Gastrocnemius medialis (tissue), 4 donors: ENCODE measurements around the gene COA1. TPM values are rescaled to one million over a fixed set of nuclear protein-coding genes. Genes with fewer than 3 reads are reported as not detected.
"Not testable (repeated sequence)": the region's sequence is repeated elsewhere in the genome, so short reads cannot be mapped to it uniquely, and the experiment has no call there.

Source experiments
- ATAC-seq, 2 donors: fragments of 150-250 bp; one replicate each; pipeline ENCODE4 v1.9.1; 2016
- DNase-seq, 2 donors: peaks; one replicate each; pipeline ENCODE4 v3.0.0-alpha.2; 2019
- H3K27ac ChIP-seq, 4 donors: fragments of 200-600 bp; sonication (generic); 1 replicate in 1 of 4; 2 replicates in 3 of 4; pipeline ENCODE4 v1.5.1; 2016 to 2018; ENCODE audit warnings: mild to moderate bottlenecking in 2 of 4, moderate library complexity in 1 of 4
- H3K27me3 ChIP-seq, 3 donors: fragments of 200-600 bp; sonication (generic) in 2 of 3; 1 replicate in 1 of 3; 2 replicates in 2 of 3; pipeline versions ENCODE4 v1.5.1 to v1.6.0; 2016 to 2019; ENCODE audit warnings: mild to moderate bottlenecking in 1 of 3, moderate library complexity in 1 of 3
- H3K36me3 ChIP-seq, 2 donors: fragments of 200-600 bp; sonication (generic) in 1 of 2; one replicate each; pipeline ENCODE4 v1.5.1; 2017 to 2018
- H3K4me1 ChIP-seq, 2 donors: fragments of 200-600 bp; sonication (generic) in 1 of 2; one replicate each; pipeline ENCODE4 v1.5.1; 2016 to 2017; ENCODE audit warnings: mild to moderate bottlenecking in 2 of 2
- H3K4me3 ChIP-seq, 4 donors: fragments of 200-600 bp; sonication (generic) in 3 of 4; 1 replicate in 1 of 4; 2 replicates in 3 of 4; pipeline ENCODE4 v1.5.1; 2016 to 2019; ENCODE audit warnings: mild to moderate bottlenecking in 2 of 4
- H3K9me3 ChIP-seq, 3 donors: fragments of 200-600 bp; sonication (generic) in 2 of 3; 1 replicate in 1 of 3; 2 replicates in 2 of 3; pipeline ENCODE4 v1.5.1; 2016 to 2019
- POLR2A ChIP-seq, 2 donors: fragments of 450-650 bp; IDR thresholded peaks; one replicate each; pipeline ENCODE4 v1.6.1; 2017; ENCODE audit warnings: antibody characterized with exemption in 2 of 2, mild to moderate bottlenecking in 2 of 2, moderate library complexity in 2 of 2
- in situ Hi-C, 4 donors: fragments of 200-750 bp; cut with MboI; loops; one replicate each; pipeline versions ENCODE4 v1.15.0 to v1.8.0; 2017; ENCODE audit warnings: low sequenced_read_pairs in 4 of 4
- intact Hi-C: fragments of 100-400 bp; cut with DNase I; formaldehyde crosslinking; loops from one replicate; pipeline ENCODE4 v1.15.1; 2023; ENCODE audit warnings: low total_unique reads
- total RNA-seq, 4 donors: library from RNA; depleted of rRNA; stranded (reverse); fragments of >200 nt; gene quantifications; one replicate each; pipeline versions ENCODE4 v1.1.0 to v1.2.3, GENCODE V29; 2016
- TF ChIP-seq, protein P1 (sequence below), 5 experiments: fragments of 450-650 bp in 3 of 5; fragments of 200-600 bp in 2 of 5; sonication (generic) in 2 of 5; IDR thresholded peaks in 4 of 5; conservative IDR thresholded peaks in 1 of 5; 1 replicate in 4 of 5; 2 replicates in 1 of 5; pipeline ENCODE4 v1.5.1; 2016 to 2019; ENCODE audit warnings: antibody characterized with exemption in 5 of 5, mild to moderate bottlenecking in 3 of 5, moderate library complexity in 3 of 5

The COA1 gene
- total RNA-seq, 4 donors from 2014 or later, result 34.9 to 55.2 (median 49.3) TPM

DNA sequence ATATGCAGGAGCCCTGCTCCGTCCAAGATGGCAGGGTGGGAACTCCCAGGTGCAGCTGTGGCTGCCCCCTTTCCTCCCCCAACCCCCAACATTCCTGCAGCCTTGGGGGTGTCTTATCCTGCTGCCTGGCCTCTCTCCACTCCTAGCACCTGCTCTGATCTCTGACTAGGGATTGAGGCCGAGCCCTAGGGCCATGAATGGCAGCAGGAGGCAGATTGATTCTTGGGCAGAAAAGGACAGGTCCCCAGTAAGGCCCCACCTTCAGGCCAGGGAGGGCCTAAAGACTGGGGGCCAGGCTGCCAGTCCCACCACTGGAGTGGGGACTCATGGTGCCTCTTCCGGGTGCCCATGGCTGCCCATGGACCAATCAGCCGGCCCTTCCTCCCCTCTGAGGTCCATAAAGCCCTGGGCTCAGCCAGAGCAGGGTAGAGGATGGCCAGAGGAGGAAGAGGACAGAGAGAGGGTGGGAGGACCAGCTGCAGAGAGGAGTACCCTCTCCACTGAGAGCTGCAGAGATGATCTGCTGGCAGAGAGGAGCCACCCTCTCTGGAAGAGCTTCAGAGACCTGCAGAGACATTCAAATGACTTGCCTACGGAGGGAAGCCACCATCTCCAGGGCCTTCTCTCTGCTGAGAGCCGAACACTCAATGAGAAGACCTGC, 8.3 kb upstream of the COA1 start:
- no peaks in the 10 kb centered on the region for H3K27me3 ChIP-seq
- in situ Hi-C loops (no loop called here), intact Hi-C loops (no loop called here)
- no peaks in the 10 kb centered on the region for H3K36me3 ChIP-seq
- ATAC-seq, result no peak
- no peaks in the 10 kb centered on the region for H3K9me3 ChIP-seq
- DNase-seq, result no peak
- H3K4me1 ChIP-seq, result no peaks in the 10 kb centered on the region
- no peak for TF ChIP-seq POLR2A (IDR thresholded peaks at IDR 0.05)
- TF ChIP-seq, protein P1, sequence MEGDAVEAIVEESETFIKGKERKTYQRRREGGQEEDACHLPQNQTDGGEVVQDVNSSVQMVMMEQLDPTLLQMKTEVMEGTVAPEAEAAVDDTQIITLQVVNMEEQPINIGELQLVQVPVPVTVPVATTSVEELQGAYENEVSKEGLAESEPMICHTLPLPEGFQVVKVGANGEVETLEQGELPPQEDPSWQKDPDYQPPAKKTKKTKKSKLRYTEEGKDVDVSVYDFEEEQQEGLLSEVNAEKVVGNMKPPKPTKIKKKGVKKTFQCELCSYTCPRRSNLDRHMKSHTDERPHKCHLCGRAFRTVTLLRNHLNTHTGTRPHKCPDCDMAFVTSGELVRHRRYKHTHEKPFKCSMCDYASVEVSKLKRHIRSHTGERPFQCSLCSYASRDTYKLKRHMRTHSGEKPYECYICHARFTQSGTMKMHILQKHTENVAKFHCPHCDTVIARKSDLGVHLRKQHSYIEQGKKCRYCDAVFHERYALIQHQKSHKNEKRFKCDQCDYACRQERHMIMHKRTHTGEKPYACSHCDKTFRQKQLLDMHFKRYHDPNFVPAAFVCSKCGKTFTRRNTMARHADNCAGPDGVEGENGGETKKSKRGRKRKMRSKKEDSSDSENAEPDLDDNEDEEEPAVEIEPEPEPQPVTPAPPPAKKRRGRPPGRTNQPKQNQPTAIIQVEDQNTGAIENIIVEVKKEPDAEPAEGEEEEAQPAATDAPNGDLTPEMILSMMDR (IDR thresholded peaks at IDR 0.05 in 4 of 5, conservative IDR thresholded peaks at IDR 0.05 in 1 of 5), result no peak
- H3K27ac ChIP-seq, result no peak overlapping the region
- no peak overlapping the region for H3K4me3 ChIP-seq

DNA sequence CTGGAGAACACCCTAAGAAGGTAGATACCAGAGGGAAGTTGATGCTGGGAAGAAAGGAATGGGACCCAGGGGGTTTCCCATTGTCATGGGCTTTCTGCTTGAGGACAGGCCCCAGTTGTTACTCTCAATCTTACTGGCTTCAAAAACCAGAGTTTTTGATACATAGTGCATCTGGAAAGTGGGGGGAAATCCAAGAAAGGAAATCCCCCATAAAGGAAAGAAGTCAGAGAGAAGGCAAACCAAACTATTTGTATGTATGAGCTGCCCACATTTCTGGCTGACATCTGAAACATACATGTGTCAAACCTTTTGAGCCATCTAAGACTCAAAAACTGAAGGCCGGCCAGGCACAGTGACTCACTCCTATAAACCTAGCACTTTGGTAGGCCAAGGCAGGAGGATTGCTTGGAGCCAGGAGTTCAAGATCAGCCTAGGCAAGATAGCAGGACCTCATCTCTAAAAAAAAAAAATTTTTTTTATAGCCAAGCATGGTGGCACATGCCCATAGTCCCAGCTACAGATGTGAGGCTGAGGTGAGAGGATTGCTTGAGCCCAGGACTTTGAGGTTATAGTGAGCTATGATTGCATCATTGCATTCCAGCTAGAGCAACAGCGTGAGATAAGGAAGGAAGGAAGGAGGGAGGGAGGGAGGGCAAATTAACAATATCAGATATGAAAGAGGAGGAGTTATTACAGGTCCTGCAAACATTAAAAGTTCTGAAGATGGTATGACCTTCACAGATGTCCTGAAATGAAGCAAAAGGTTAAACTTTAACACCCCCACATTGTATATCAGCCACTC, 6.7 kb upstream of the COA1 start:
- H3K4me3 ChIP-seq, result no peak overlapping the region
- in situ Hi-C loops, result no loop called here
- no peak for ATAC-seq

DNA sequence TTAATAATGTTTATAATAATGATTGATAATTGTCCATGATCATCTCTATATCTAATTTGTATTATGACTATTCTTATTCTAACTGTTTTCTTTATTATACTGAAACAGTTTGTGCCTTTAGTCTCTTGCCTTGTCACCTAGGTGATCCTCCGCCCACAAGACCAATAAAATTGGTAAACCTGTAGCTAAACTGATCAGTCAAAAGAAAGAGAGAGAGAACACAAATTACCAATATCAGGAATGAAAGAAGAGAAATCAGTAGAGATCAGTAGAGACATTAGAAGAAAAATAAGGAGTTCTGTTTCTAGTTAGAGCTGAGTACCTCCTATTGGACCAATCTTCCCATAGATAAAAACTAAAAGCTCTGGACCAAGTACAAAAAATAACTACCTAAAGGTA, 6.1 kb upstream of the COA1 start:
- Histone ChIP-seq H3K9me3 (no peaks in the 10 kb centered on the region), H3K4me1 (peaks cover 0 to under 1% of the 10 kb centered on the region in 2 donors), H3K27me3 (no peaks in the 10 kb centered on the region), H3K27ac (no peak overlapping the region), H3K4me3 (no peak overlapping the region), H3K36me3 (no peaks in the 10 kb centered on the region)
- no peak for DNase-seq
- in situ Hi-C loops, result no loop called here
- no peak for ATAC-seq
- intact Hi-C loops, result no loop called here
- TF ChIP-seq, protein P1 (IDR thresholded peaks at IDR 0.05 in 4 of 5, conservative IDR thresholded peaks at IDR 0.05 in 1 of 5), result no peak
- TF ChIP-seq POLR2A (IDR thresholded peaks at IDR 0.05), result no peak

More for the DNA sequence above, 6.7 kb upstream of the COA1 start:
- no peaks in the 10 kb centered on the region for H3K36me3 ChIP-seq
- DNase-seq, result no peak
- no peaks in the 10 kb centered on the region for H3K4me1 ChIP-seq
- no peaks in the 10 kb centered on the region for H3K9me3 ChIP-seq
- H3K27me3 ChIP-seq, result no peaks in the 10 kb centered on the region
- intact Hi-C loops, result no loop called here
- TF ChIP-seq, protein P1 (IDR thresholded peaks at IDR 0.05 in 4 of 5, conservative IDR thresholded peaks at IDR 0.05 in 1 of 5), result no peak
- TF ChIP-seq POLR2A (IDR thresholded peaks at IDR 0.05), result no peak
- H3K27ac ChIP-seq, result no peak overlapping the region

GRCh38 chr7:43734575-43735332, 5.4 kb upstream of the COA1 start:
- H3K9me3 ChIP-seq, DNase-seq, H3K27ac ChIP-seq, H3K36me3 ChIP-seq, H3K4me1 ChIP-seq, intact Hi-C loops, H3K27me3 ChIP-seq, in situ Hi-C loops, ATAC-seq, H3K4me3 ChIP-seq: not testable (repeated sequence)

DNA sequence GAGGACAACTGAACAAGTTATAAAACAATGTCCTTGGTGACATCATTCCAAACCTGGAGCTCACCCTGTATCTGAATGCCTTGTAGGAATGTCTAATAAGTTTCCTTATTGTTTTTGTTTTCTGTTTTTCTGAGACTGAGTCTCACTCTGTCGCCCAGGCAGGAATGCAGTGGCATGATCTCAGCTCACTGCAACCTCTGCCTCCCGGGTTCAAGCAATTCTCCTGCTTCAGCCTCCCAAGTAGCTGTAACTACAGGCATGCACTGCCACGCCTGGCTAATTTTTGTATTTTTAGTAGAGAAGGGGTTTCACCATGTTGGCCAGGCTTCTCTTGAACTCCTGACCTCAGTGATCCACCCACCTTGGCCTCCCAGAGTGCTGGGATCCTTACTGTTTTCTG, 2.2 kb upstream of the COA1 start:
- H3K36me3 ChIP-seq, H3K9me3 ChIP-seq, DNase-seq, H3K4me3 ChIP-seq, in situ Hi-C loops, H3K27me3 ChIP-seq, intact Hi-C loops, H3K27ac ChIP-seq, ATAC-seq: not testable (repeated sequence)
- H3K4me1 ChIP-seq, result peaks cover 21 to 23% of the 10 kb centered on the region in 2 donors
